ENCODE data around the gene BAHCC1.

BAHCC1 gene

DNA sequence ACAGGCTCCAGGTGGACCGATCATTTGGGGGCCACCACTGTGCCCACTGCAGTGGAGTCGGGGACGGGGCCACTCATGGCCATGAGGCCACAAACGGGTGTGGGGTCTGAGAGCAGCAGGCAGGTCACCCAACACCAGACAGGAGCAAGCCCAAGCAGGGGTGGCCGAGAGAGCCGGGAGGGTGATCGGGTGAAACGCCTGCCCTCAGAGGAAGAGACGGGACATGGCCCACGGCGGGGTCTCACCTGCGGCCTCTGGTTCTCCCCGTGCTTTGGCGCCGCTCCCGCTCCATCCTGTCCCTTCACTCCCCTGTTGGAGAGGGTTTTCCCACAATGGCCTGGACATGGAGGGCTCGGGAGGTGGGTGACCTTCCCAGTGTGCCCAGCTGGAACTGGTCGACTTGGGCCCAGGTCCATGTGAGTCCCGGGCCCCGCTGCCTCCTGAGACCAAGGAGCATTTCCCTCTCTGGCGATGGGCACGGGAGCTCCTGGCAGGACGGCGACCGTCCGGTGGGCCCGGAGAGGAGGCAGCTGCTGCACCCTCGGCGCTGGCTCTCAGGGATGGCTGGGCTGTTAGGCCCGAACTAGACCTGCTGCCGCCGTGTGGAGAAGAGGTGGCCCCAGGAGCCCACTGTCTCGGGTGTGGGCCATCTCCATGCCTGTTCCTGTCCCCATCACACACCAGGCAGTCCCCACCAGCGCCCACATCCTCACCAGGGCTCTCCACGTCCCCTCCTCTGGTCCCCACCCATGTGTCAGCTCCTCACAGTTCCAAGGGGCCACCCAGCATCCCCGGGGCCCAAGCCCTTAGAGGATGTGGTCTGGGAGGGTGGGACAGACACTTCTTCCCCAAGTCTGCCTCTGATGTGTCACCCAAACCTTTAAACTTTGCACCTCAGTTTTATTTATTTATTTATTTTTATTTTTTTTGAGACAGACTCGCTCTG is 13.4 kb upstream of the BAHCC1 start:
- no peaks in the 10 kb centered on the region for H3K36me3 ChIP-seq (ENCODE audit: insufficient read depth, low read length)
- no peaks in the 10 kb centered on the region for H3K9me3 ChIP-seq (ENCODE audit: insufficient read depth, low read depth, low read length)
- peaks cover 13% of the 10 kb centered on the region for H3K4me1 ChIP-seq (ENCODE audit: insufficient read depth, low read length, poor library complexity, severe bottlenecking)
- H3K9me2 ChIP-seq (replicated peaks; ENCODE audit: low read depth, low read length): no peaks in the 10 kb centered on the region
- no peaks in the 10 kb centered on the region for H4K20me1 ChIP-seq (ENCODE audit: insufficient read depth, low read length, poor library complexity, severe bottlenecking)
- no peak overlapping the region for H3K9ac ChIP-seq (ENCODE audit: low read depth, low read length, poor library complexity, severe bottlenecking)
- H3F3A ChIP-seq (ENCODE audit: low read depth): no peaks in the 10 kb centered on the region
- no peaks in the 10 kb centered on the region for H3K27me3 ChIP-seq (ENCODE audit: insufficient read depth, low read length, poor library complexity, severe bottlenecking)
- no peak overlapping the region for H3K4me3 ChIP-seq (ENCODE audit: low read length, poor library complexity, severe bottlenecking)
- no peak overlapping the region for H2AFZ ChIP-seq (ENCODE audit: low read length)
- TF ChIP-seq, protein P1, sequence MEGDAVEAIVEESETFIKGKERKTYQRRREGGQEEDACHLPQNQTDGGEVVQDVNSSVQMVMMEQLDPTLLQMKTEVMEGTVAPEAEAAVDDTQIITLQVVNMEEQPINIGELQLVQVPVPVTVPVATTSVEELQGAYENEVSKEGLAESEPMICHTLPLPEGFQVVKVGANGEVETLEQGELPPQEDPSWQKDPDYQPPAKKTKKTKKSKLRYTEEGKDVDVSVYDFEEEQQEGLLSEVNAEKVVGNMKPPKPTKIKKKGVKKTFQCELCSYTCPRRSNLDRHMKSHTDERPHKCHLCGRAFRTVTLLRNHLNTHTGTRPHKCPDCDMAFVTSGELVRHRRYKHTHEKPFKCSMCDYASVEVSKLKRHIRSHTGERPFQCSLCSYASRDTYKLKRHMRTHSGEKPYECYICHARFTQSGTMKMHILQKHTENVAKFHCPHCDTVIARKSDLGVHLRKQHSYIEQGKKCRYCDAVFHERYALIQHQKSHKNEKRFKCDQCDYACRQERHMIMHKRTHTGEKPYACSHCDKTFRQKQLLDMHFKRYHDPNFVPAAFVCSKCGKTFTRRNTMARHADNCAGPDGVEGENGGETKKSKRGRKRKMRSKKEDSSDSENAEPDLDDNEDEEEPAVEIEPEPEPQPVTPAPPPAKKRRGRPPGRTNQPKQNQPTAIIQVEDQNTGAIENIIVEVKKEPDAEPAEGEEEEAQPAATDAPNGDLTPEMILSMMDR (conservative IDR thresholded peaks at IDR 0.05; ENCODE audit: low read length): no peak
- no peak for TF ChIP-seq EZH2phosphoT487 (IDR thresholded peaks at IDR 0.05; ENCODE audit: borderline replicate concordance)
- no peak overlapping the region for H3K4me2 ChIP-seq (ENCODE audit: low read depth, low read length, poor library complexity, severe bottlenecking)
- H3K79me2 ChIP-seq (ENCODE audit: insufficient read depth, low read length): peaks cover 10% of the 10 kb centered on the region; the same call in 1 of the 2 replicates

DNA sequence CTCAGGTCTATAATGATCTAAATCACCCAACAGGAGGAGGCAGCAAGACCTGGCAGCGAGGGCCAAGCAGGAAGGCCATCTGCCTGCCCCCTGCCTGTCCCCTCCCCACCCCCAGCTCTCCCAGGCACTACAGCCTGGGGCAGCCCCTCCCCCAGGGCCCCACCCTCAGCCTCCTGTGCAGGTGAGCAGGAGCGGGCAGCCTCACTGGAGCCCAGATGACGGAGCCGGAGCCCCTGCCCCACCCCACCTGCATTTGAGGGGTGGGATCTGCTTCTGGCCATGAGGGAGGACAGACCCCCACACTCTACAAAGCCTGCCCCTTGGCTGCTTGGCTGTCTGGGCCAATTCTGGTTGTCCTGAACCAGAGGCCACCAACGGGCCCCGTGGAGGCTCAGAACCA is 12.4 kb upstream of the BAHCC1 start:
- Histone ChIP-seq H3F3A (ENCODE audit: low read depth) (no peaks in the 10 kb centered on the region), H3K4me2 (ENCODE audit: low read depth, low read length, poor library complexity, severe bottlenecking) (no peak overlapping the region), H3K36me3 (ENCODE audit: insufficient read depth, low read length) (no peaks in the 10 kb centered on the region), H3K4me1 (ENCODE audit: insufficient read depth, low read length, poor library complexity, severe bottlenecking) (peaks cover 17% of the 10 kb centered on the region), H3K9me3 (ENCODE audit: insufficient read depth, low read depth, low read length) (no peaks in the 10 kb centered on the region), H3K79me2 (ENCODE audit: insufficient read depth, low read length) (peaks cover 15% of the 10 kb centered on the region), H3K4me3 (ENCODE audit: low read length, poor library complexity, severe bottlenecking) (no peak overlapping the region), H3K9me2 (replicated peaks; ENCODE audit: low read depth, low read length) (no peaks in the 10 kb centered on the region), H2AFZ (ENCODE audit: low read length) (no peak overlapping the region), H4K20me1 (ENCODE audit: insufficient read depth, low read length, poor library complexity, severe bottlenecking) (no peaks in the 10 kb centered on the region), H3K9ac (ENCODE audit: low read depth, low read length, poor library complexity, severe bottlenecking) (no peak overlapping the region), H3K27me3 (ENCODE audit: insufficient read depth, low read length, poor library complexity, severe bottlenecking) (no peaks in the 10 kb centered on the region)
- no peak for TF ChIP-seq EZH2phosphoT487 (IDR thresholded peaks at IDR 0.05; ENCODE audit: borderline replicate concordance)
- TF ChIP-seq, protein P1 (conservative IDR thresholded peaks at IDR 0.05; ENCODE audit: low read length): no peak

GRCh38 chr17:81383504-81384421 is 11.5 kb upstream of the BAHCC1 start:
- Histone ChIP-seq H3K4me1 (ENCODE audit: insufficient read depth, low read length, poor library complexity, severe bottlenecking) (peaks cover 25% of the 10 kb centered on the region), H3K4me3 (ENCODE audit: low read length, poor library complexity, severe bottlenecking) (no peak overlapping the region), H3K4me2 (ENCODE audit: low read depth, low read length, poor library complexity, severe bottlenecking) (no peak overlapping the region), H2AFZ (ENCODE audit: low read length) (no peak overlapping the region), H3K27me3 (ENCODE audit: insufficient read depth, low read length, poor library complexity, severe bottlenecking) (no peaks in the 10 kb centered on the region), H3K36me3 (ENCODE audit: insufficient read depth, low read length) (no peaks in the 10 kb centered on the region), H3K9ac (ENCODE audit: low read depth, low read length, poor library complexity, severe bottlenecking) (no peak overlapping the region), H4K20me1 (ENCODE audit: insufficient read depth, low read length, poor library complexity, severe bottlenecking) (no peaks in the 10 kb centered on the region), H3F3A (ENCODE audit: low read depth) (no peaks in the 10 kb centered on the region), H3K9me2 (replicated peaks; ENCODE audit: low read depth, low read length) (no peaks in the 10 kb centered on the region), H3K9me3 (ENCODE audit: insufficient read depth, low read depth, low read length) (no peaks in the 10 kb centered on the region), H3K79me2 (ENCODE audit: insufficient read depth, low read length) (peaks cover 25% of the 10 kb centered on the region)
- no peak for TF ChIP-seq EZH2phosphoT487 (IDR thresholded peaks at IDR 0.05; ENCODE audit: borderline replicate concordance)
- TF ChIP-seq, protein P1 (conservative IDR thresholded peaks at IDR 0.05; ENCODE audit: low read length): no peak
